Liver (tissue), 3 donors: ENCODE data around the gene FER1L5.

ENCODE experiments used
- EGR1 ChIP-seq, 2 donors: IDR thresholded peaks; 2 replicates each; pipeline ENCODE4 v1.6.1; 2016 to 2018; ENCODE audit warnings: antibody characterized with exemption in 2 of 2, low read depth in 2 of 2
- RAD21 ChIP-seq, 2 donors: IDR thresholded peaks; 2 replicates each; pipeline ENCODE4 v1.6.1; 2016; ENCODE audit warnings: antibody characterized with exemption in 2 of 2, mild to moderate bottlenecking in 2 of 2
- SP1 ChIP-seq: IDR thresholded peaks from 2 replicates; pipeline ENCODE4 v1.6.1; 2018; ENCODE audit warnings: antibody characterized with exemption, mild to moderate bottlenecking
- TF ChIP-seq, protein P1 (sequence below): fragments of 150-350 bp; IDR thresholded peaks from 2 replicates; pipeline ENCODE4 v1.5.1; 2017; ENCODE audit warnings: improper control_type of control experiment, low read depth, low read length; ENCODE audit not compliant: missing input control
- donor health status: healthy.
- donor health status: healthy.

DNA sequence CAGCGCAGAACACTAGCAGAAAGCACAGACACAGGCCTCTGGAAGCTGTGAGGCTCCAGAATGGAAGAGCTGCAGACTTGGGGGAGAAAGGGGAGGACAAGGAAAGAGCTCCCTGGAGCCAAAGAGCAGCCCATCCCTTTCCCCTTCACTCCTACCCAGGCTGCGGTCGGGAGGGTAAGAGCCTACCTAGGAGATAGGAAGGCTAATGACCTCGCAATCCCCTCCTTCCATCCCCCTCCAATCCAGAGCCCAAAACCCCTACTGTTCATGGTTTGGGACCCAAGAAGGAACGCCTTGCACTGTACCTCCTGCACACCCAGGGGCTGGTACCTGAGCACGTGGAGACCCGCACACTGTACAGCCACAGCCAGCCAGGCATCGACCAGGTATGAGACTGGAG lies 57.5 kb downstream of the FER1L5 start:
- no peak for TF ChIP-seq EGR1 (IDR thresholded peaks at IDR 0.05; ENCODE audit: low read depth in 2 of 2)
- TF ChIP-seq, protein P1, sequence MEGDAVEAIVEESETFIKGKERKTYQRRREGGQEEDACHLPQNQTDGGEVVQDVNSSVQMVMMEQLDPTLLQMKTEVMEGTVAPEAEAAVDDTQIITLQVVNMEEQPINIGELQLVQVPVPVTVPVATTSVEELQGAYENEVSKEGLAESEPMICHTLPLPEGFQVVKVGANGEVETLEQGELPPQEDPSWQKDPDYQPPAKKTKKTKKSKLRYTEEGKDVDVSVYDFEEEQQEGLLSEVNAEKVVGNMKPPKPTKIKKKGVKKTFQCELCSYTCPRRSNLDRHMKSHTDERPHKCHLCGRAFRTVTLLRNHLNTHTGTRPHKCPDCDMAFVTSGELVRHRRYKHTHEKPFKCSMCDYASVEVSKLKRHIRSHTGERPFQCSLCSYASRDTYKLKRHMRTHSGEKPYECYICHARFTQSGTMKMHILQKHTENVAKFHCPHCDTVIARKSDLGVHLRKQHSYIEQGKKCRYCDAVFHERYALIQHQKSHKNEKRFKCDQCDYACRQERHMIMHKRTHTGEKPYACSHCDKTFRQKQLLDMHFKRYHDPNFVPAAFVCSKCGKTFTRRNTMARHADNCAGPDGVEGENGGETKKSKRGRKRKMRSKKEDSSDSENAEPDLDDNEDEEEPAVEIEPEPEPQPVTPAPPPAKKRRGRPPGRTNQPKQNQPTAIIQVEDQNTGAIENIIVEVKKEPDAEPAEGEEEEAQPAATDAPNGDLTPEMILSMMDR, result no peak
- TF ChIP-seq RAD21 (IDR thresholded peaks at IDR 0.05), result no peak
- TF ChIP-seq SP1, result no peak
